SIG-M5 treated with dmso at 0.1 percent for 504 hours (cell line): ENCODE results near the gene OSBPL8.
"Not testable (repeated sequence)": the region's sequence is repeated elsewhere in the genome, so short reads cannot be mapped to it uniquely, and the experiment has no call there.

Experiments used
- DNase-seq: peaks from one replicate; lab custom pipeline; 2025; ENCODE audit not compliant: unreplicated experiment; lab: John Stamatoyannopoulos, UW

Gene OSBPL8

DNA sequence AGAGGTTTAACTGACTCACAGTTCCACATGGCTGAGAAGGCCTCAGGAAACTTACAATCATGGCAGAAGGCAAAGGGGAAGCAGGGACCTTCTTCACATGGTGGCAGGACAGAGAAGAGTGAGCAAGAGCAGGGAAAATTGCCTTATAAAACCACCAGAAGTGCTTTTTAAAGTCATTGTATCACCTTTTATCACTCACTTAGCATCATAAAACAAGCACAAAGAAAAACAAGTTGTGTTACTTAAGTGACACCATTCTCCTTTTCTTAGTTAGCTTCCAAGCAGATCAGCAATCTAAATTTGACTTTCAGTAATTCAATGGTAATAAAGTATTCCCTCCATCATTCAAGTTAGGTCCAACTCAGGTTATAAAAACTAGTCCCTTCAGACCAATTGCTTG lies 28.5 kb downstream of the OSBPL8 start:
- no peak for DNase-seq

DNA sequence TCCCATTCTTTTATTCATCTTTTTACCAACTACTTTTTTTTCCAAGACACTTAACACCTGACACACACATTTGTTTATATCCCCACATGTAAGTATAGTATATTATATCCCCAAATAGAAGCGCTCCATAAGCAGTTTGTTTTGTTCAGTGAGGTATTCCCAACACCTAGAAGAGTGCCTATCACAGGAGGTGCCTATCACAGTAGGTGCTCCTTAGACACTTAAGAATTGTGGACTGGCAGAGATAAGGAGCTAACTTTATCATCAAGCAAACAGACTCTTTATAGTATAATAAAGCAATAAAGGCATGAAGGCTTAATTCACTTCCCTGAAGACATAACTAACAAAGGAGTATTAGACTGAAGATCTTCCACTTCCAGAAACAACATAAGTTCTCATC lies 29.1 kb downstream of the OSBPL8 start:
- DNase-seq = no peak

DNA sequence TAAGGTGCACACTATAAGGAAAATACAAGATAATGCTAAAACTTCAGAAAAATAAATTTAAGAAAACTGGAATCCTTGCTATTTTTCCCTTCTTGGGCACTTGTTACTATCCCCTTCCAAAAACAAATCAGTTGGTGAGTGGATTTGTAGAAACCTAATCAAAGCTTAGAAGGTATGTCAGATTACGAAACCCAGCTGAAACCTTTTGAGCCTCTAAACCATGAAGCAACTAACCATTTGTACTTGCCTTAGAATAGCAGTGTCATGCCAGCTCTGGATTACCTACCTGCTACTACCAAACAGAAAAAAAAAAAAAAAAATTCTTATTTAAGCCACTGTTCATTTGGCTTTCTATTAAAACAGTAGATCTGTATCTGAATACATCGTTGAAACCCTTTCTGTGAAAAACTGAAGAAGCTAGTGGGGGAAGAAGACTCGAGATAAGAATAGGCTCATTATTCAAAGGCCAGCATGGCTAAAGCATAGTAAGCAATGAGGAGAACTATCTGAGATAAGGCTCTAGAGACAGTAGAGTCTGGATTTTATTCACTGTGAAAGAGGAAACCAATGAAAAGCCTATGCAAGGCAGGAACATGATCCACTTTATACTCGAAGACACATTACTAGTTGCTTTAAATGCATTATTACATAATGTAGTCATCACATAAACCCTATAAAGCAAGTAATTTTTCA lies 30.2 kb downstream of the OSBPL8 start:
- no peak for DNase-seq

DNA sequence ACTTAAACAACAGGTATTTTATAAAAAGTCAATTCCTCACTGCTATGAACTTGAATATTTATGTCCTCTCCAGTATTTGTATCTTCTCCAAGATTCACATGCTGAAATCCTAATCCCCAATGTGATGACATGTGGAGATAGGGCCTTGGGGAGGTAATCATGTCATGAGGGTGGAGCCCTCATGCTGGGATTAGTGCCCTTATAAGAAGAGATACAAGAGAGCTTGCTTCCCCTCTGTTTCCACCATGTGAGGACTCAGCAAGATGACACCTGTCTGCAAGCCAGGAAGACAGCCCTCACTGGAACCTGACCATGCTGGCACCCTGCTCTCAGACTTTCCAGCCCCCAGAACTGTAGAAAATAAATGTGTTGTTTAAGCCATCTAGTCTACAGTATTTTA lies 36.2 kb downstream of the OSBPL8 start:
- DNase-seq = no peak

DNA sequence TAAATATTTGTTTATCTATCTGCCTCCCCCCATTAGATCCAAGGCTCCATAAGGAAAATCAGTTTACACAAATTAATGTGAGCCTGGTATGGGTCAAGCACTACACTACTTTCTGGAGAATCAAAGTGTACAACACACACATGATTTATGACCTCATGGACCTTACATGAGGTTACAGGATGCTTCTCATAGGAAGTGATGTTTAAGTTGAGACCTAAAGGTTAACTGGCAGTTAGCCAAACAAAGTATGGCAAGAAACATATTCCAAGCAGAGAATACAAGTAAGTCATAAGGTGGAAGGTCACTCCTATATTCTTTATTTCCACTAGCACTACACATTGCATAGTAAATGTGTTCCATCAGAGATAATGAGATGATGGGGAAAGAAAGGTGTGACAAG lies 39.2 kb downstream of the OSBPL8 start:
- no peak for DNase-seq

DNA sequence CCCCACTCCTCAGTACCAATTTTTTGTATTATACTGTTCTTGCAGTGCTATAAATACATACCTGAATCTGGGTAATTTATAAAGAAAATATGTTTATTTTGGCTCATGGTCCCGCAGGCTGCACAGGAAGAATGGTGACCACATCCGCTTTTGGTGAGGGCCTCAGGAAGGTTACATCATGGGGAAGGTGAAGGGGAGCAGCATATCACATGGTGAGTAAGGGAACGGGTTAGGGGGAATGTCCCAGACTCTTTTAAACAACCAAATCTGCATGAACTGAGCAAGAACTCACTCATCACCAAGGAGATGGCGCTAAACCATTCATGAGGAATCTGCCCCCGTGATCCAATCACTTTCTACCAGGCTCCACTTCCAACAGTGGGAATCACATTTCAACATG lies 40.0 kb downstream of the OSBPL8 start:
- no peak for DNase-seq

DNA sequence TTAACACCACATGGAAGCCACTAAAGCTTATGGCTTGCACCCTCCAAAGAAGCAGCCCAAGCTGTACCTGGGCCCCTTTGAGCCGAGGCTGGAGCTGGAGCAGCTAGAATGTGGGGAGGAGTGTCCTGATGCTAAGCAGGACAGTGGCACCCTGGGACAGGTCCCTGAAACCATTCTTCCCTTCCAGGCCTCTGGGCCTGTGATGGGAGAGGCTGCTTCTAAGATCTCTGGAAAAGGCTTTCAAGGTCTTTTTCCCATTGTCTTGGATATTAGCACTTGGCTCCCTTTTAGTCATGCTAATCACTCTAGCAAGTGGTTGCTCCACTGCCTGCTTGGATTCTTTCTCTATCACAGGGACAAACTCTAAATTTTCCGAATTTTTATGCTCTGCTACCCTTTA lies 40.9 kb downstream of the OSBPL8 start:
- DNase-seq = no peak

DNA sequence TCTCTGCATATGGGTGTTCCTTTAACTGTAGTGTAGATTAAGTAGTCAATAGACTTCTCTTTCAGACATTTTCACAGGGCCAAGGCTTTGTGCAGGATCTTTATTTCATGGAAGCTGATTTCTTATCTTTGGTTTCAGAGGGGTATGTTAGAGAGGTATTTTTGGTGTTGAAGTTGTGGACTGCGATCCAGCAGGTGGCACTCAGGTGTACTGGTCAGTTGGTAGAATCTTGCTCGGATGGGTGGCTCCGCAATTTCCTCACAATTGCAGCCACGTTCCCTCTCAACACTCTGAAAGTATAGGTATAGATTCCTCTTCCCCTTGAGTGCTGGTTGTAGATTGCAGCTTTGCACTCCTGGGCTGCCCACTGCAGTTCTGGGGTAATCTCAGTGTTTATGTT lies 44.3 kb downstream of the OSBPL8 start:
- DNase-seq = no peak

DNA sequence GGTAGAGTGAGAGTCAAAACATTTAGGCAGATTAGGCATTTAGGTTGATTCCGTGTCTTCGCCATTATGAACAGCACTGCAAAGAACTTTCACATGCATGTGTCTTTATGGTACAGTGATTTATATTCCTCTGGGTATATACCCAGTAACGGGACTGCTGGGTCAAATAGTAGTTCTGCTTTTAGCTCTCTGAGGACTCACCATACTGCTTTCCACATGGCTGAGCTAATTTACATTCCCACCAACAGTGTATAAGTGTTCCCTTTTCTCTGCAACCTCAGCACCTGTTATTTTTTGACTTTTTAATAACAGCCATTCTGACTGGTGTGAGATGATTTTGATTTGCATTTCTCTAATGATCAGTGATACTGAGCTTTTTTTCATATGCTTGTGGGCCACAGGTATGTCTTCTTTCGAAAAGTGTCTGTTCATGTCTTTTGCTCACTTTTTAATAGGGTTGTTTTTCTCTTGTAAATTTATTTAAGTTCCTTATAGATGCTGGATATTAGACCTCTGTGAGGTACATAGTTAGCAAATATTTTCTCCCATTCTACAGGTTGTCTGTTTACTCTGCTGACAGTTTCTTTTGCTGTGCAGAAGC lies 48.4 kb downstream of the OSBPL8 start:
- DNase-seq = not testable (repeated sequence)

DNA sequence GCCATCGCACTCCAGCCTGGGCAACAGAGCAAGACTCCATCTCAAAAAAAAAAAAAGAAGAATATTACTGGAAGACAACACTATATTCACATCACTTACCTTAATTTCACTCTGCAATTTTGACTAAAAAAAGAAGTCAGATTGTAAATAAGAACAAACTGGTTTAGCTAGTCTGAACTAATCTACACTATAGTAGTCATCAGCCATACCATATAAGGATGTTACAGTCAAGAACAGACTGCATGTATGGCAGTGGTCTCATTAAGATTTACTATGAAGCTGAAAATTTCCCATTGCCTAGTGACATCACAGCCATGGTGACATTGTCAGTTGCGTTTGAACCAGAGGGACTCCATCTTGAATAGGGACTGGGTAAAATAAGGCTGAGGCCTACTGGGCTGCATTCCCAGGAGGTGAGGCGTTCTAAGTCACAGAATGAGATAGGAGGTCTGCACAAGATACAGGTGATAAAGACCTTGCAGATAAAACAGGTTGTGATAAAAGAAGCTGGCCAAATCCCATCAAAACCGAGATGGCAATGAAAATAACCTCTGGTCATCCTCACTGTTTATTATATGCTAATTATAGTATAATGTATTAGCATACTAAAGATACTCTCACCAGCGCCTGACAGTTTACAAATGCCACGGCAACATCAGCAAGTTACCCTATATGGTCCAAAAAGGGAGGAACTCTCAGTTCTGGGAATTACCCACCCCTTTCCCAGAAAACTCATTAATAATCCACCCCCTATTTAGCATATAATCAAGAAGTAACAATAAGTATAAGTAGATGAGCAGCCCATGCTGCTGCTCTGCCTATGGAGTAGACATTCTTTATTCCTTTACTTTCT lies 51.2 kb downstream of the OSBPL8 start:
- DNase-seq = no peak

DNA sequence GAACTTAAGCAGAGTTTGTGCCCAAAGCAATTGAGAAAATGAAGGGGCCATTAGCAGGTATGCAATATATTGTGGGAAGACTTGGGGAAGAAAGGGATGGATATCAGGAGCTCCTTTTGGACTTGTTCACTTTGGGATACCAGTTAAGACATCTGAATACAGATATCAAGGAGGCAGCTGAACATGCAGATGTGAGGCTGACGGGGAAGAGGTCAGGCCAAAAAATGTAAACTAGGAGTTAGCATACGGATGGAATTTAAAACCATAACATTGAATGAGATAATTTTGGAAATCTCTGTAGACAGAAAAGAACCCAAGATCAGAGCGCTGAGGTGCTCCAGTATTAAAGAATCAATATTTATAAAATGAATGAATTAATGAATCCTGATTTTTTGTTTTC lies 53.4 kb downstream of the OSBPL8 start:
- no peak for DNase-seq

DNA sequence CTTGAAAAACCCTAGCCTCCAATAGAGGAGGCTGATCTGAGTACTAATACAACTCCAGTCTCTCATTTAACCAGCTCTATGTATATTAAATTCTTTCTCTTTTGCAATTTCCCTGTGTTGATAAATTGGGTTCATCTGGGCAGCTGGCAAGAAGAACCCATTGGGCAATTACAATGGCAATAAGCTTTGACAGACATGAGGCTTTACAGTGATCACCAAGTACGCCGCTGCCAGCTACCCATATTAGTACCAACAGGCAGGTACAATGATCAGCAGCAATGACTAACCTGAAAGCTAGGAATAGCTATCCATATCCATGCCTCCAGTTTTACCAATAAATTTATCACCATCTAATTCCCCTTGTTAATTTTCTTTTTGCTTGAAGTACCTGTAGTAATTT lies 54.5 kb downstream of the OSBPL8 start:
- DNase-seq = no peak

DNA sequence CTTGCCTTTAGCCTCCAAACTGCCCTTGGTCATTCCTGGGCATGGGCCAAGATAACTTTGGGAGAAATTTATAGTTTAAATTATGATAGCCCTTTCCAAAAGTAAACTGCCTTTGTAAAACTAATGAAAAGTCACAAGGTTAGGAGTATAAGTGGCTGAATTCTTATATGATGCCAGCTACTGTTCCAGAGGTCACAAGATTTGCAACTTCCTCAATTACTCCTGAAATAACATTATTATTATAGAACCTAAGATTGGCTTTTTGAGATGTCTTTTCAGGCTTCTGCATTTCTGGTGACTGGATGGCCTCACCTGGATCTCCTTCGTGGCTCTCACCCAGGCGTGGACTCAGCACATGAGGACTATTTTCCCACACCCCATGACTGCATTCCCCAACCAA lies 55.0 kb downstream of the OSBPL8 start:
- DNase-seq = no peak

DNA sequence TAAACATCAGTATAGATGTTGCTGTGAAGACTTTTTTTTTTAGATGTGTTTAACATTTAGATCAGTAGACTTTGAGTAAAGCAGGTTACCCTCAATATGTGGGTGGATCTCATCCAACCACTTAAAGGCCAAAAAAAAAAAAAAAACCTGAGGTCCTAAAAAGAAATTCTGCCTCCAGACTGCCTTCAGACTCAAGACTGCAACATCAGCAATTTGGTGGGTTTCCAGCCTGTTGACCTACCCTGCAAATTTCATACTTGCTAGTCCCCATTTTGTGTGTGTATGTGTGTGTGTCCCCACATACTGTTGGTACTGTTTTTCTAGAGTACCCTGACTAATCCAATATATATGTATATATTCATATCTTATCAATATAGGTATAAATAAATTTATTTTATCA lies 55.6 kb downstream of the OSBPL8 start:
- DNase-seq = no peak

DNA sequence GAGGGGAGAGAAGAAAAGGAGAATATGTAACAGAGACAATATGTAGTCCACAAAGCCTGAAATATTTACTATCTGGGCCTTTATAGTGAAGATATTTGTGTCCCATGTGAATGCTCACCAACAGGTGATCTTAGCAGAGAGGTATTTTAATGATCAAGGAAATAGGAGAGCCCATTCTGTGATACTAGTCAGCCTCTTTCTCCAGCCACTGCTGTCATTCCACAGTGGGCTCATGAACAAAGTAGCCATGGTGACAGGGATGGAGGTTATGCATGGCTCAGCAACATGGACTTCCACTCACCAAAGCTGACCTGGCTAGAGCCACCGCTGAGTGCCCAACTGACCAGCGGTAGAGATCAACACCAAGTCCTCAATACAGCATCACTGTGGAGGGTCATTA lies 58.2 kb downstream of the OSBPL8 start:
- no peak for DNase-seq

DNA sequence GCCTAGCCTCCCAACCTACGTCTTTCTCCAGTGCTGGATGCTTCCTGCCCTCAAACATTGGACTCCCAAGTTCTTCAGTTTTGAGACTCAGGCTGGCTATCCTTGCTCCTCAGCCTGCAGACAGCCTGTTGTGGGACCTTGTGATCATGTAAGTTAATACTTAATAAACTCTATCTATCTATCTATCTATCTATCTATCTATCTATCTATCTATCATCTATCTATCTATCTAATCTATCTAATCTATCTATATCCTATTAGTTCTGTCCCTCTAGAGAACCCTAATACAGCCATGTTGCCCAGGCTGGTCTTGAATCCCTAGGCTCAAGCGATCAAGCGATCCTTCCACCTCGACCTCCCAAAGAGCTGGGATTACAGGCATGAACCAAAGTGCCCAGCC lies 60.4 kb downstream of the OSBPL8 start:
- not testable (repeated sequence) for DNase-seq

DNA sequence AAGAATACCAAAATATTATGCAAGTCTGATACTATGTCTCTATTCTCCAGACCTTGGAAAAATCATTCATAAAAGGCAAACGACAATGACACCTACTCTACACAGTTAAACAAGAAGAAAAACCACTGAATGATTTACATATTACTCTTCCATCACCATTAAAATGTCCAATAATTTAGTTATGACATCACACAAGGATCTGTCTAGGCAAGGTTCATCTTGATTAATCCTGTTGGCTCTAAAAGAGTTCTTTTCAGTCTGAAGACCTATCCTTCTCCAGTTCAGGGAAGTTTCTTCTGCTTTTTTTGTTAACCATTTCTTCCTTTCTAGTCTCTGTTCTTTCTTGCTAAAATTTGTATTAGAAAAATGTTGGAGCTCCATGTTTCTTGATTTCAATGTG lies 64.0 kb downstream of the OSBPL8 start:
- DNase-seq = no peak

DNA sequence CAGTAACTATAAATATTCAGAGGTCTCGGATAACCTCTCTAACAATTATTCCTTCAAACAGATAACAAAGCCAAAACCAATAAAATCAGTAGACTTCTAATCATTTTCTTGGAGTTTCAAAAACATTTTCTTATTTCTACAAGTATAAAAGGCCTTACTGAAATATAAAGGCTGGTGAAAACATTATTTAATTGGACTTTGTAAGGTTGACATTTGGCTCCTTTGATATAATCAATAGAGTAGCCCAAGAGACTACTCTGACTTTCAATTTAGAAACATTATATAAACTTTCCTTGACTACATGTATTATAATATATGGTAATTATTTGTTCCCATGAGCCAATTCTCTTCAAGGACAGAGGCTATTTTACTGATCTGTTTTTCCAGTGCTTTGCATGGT lies 68.3 kb downstream of the OSBPL8 start:
- DNase-seq = no peak

DNA sequence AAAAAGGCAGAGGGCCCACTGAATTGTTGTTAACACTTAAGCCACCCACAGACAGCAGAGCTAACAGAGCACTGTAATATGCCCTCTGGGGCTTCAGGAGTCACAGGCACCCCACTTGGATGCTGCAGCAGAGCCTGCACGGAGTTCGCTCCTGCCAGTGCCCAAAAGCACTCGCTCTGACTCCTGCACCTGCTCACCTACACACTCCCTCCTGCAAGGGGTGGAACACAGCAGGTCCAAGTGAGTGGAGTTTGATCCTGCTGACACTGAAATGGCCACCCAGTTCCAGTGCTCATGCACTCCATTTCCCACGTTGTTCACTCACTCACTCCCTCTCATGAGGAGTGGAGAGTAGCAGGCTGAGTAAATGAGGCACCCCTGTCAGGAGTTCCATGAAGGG lies 68.8 kb downstream of the OSBPL8 start:
- DNase-seq = no peak

DNA sequence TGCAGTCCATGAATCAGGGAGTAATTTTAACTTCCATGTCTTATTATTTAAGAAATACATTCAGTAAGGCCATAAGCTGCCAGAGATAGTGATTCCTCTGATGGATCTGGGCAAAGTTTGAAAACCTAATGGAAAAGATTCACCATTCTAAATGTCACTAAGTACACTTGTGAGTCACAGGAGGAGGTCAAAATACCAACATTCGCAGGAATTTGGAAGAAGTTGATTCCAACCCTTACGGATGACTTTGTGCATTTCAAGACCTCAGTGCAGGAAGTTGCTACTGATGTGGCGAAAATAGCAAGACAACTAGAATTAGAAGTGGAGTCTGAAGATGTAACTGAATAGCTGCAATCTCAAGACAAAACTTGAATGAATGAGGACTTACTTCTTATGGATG lies 69.8 kb downstream of the OSBPL8 start:
- DNase-seq = no peak

DNA sequence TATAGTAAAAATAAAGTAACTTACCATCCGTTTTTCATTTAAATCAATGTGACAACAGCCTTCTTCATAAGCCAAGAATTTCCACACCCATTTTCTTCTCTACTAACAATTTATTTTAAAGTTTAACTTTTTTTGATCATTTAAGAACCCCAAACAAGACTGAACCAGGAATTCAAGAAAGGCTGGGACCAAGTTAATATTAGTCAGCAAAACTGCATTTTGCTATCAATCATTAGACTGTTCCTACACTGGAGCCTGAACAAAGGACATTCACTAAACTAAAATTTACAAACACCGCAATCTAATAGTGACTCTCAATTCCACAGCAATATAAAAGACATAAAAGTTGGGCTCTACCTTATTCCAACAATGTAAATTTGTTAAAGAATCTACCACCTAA lies 73.6 kb downstream of the OSBPL8 start:
- DNase-seq = no peak

DNA sequence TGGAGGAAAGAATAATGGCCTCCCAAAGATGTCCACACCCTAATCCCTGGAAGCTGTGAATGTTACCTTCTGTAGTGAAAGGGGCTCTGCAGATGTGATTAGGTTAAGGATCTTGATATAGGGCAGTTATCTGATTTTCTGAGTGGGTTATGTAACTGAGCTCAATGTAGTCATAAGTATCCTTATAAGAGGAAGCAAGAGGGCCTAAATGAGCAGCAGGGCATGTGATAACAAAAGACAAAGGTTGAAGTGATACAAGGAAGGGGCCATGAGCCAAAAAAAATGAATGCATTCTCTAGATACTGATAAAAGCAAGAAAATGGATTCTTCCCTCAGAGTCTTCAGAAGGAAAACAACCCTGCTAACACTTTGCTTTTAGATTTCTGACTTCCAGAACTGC lies 78.8 kb downstream of the OSBPL8 start:
- DNase-seq = peak; percentile 44
